NCI-H2107 (cell line): Measurements from ENCODE around the gene CDC6.

Experiments used
- DNase-seq: peaks from one replicate; lab custom pipeline; 2025; lab: John Stamatoyannopoulos, UW

CDC6 gene

DNA sequence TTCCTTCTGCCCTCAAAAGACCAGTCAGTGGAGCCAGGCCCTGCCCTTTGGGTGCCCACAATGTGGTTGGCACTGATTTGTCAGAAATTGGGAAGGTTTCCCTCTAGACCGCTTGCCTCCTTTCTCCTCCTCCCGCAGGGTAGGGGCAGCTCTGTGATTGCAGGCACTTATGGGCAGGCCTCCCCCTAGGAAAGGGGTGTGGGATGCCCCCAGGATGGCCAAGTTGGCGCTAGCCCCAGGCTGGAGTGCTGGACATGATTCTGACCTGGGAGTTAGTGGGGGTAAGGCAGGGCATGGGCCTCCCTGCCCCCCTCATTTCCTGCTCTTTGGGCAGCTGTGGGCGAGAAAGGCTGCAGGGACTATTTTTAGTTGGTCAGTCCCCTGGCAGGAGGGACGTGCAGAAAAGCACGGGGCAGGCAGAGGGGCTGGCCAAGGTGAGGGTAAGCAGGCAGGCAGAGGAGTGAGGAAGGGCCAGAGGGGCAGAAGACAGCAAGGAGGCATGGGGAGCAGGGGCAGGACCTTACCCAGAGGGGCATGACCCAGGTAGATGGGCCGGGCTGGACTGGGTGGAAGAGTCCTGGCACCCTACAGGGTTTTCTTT lies 24.6 kb downstream of the CDC6 start:
- no peak for DNase-seq

DNA sequence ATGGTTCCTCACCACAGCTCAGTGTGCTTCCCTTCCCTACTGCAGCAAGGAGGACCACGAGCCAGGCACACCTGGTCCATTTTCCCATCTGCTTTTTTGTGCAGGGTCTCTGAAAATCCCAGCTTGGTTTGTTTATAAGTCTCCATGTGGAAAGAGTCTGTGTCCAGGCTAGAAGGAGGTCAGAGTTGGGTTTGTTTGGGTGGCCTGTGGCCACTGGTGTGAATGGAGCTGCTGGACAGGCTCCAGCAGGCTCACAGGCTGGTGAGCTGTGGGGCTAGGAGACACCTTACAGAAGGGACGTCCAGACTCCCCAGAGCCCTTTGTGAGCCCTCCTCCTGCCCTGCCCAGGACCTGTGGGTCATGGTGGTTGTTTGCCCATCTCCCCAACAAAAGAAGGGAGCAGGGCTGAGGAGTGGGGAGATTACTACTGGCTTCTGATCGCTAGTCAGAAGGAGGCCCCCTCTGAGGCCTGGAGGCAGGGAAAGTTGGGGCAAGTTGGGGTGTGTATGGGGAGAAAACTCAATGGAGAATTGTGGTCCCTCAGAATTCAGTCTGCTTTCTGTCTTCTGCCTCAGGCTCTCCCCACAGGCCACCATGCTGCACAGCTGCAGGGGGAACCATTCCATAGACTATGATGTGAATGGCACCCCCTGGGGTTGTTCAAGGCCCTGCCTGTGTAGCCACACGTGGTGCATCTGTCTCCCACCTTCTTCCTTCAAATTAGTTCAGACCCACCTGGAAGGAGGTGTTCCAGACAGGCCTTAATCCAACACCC lies 25.4 kb downstream of the CDC6 start:
- DNase-seq = no peak

DNA sequence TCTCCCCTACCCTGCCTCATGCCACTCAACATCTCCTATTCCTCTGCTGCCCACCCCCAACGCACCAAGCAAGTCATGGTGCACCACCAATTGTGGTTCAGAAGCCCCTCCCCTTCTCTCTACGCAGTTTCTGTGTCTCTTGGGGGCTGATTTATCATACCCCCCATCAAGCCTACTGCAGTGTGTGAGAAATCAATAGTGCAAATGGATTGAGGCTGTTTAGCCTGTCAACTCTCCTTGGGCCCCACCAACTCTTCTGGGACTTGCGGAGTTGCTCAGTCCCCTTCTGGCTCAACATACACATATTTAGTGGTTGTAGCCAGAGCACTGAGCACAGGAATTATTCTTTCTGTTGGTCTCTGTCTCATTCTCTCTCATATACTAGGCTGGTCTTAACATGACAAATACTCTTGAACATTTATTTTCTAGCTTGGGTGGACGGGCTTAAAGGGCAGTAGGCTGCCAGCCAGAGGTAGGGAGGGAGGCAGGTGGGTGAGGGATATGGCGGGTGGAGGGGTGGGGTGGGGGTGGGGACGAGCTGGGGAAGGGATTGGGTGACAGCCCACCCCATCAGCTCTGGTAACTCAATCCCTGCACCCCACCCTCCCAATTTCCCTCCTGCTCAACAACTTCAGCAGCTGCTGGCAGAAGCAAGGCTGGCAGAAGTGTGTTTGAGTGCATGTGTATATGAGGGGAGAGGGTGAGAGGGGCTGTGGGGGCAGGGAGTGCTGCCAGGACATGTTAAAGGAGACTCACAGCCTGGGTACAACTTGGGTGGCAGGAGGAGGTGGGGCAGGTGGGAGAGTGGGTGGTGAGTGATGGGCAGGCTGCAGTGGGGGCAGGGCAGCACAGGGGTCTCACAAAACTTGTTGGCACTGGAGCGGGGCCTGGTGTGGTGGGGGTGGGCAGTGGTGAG lies 26.2 kb downstream of the CDC6 start:
- DNase-seq = no peak

DNA sequence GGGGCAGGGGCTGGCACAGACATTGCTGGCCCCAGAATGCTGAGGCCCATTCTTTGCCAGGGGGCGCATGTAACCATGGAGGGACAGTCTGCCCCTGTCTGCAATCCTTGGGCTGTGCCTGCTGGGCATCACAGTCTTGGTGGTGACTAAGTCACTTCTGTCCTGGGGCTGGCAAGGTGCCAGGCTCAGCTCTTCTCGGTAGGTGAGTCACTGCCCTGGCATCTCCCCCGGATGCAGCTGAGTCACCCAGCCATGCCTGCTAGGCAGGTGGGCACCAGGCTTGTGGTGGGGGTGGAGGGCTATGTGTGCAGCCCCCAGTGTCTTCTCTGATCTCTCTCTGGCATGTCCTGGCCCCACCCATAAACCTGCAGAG lies 26.9 kb downstream of the CDC6 start:
- peak; percentile 82 for DNase-seq

DNA sequence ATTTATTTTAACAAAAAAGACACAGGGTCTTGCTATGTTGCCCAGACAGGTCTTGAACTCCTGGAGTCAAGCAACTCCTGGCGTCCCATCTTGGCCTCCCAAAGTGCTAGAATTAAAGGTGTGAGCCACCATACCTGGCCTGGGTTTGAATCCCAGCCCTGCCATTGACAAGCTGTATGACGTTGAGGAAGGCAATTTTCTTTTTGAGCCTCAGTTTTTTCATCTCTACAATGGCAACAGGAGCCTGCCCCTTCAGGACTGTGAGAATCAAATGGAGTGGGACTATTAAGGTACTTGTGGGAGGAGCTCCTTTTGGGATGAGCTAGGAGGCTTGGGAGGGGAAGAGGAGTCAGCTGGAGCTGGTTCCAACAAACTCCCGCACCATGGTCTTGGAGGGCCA lies 27.5 kb downstream of the CDC6 start:
- DNase-seq = no peak

DNA sequence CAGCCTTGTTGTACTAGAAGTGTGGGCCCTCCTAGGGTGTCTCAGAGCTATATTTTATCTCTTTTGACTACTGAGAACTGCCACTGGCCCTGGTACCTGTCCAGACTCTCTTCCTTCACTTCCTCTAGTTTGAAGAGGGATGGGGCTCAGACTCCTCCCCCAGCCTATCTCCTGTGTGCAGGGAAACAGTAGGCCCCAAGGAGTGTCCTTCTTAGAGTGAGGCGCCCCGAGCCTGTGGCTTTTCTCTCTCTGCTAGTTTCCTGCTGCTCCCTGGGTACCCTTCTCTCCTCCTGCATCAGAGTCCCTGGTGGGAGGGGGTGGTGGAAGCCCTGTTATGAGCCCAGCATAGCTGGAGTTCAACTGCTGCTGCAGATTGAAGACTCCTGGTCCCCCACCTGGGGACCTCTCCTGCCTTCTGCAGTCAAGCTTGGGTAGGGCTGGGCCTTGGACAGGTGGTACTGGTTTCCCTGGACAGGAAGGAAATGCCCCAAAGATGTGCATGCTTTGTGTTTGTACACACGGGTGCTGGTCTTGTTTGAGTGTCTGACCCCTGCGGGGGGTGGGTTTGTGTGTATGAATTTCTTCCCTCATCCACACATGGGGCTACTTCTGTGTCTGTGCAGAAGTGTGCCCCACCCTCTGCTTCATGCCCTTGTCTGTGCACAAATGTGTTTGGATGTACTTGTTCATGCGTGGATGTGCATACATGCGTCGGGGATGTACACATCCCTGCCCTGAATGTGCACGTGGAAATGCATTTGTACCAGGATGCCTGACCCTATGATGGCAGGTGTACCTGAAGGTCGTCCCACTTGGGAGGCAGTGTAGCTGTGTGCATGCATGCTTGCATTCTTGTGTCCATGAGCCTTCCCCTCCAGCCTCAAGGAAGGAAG lies 28.2 kb downstream of the CDC6 start:
- DNase-seq = no peak

DNA sequence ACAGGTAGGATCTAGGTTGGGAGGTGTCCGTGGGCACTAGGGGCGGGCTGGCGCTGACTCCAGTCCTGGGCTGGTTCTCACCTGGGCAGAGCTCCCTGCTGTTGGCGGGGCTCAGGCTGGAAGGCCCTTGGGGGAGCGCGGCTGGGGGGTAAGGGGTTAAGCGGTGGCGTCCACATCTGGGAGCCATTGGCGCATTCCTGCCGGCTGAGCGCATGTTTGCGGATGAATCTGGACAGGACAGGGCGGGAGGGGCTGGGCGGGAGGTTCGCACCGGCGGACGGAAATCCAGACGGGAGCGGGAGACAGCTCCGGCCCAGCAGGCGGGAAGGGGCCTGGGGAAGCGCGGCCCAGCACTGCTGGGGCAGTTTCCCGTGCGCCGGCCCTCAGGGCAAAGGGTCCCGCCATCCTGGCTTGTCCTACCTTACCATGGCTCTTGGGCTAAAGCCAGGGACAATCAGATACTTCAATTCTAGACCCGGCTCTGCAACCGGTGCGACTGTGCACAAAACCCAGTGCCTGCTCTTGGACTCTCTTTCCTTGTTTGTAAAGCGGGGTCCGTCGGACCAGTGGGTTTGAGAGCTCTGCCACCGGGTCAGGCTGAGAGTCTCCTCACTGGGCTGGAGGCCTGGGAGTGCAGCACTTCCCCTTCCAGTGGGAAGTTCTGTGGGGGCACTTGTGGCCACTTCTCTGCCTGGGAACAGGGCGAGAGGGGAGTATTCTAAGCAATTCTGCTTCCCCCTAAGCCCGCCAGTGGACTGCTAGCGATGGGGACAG lies 29.1 kb downstream of the CDC6 start:
- DNase-seq = no peak

DNA sequence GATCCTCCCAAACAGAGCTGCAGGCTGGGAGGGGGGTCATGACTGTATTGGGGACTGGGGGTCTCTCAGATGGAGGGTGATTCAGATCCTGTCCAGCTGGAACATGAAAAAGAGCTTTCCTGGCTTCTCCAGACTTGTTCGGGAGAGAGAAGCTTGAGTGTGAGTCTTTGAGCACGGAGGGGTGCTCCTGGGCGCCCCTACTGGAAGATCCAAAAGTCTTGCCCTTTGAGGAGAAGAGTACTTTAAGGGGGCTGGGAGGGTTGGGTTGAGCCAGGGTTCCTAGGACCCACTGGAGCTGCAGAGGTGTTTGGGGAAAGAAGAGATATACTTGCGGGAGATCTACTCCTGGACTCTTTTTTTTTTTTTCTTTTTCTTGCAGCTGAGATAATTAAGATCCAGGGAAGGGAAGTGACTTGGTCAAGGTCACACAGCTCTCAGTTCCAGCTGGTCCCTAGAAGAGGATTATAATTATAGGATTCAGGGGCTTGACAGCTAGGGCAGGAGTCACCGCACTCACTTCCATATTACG lies 29.7 kb downstream of the CDC6 start:
- DNase-seq = no peak

DNA sequence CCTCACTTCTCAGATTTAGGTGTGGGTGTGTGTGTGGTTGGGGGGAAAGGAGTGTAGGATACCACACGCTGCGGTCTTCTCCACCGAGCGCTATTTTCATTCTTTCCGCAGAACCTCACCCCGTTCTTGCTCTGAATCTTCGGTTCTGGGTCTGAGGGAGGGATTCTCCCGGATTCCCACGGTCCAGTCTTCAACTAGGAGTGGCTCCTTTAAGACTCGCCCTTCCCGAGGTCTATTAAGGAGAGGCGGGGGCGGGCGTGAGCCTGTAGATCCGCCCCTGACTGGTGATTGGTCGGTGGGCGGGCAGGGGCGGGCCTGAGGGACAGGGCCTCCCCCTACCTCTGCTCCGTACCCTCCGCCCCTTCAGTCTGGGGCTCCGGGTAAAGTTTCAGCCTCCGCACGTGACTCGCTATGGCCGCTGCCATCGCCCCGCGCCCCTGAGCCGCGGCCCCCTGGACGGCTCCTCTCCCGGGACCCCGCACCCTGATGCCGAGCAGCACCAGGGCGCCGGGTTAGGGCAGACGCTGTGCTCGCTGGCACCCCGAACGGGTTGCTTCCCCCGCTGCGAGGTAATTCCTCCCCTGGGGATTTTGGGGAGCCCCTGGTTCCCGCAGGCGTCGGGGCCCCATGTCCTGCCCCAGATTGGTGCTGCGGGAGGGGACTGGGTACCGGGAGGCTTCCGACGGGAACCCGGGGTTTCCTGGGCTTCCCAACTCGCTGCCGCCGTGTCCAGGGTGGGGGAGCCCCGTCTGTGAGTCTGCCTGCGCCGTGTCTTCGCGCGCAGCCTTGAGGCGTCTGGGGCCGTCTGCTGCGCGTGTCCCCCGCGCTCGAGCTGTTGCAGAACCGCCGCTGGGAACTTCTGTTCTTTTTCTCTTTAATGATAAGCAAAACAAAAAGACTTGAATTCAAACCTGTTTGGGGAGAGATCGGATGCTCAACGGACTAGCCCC lies 30.5 kb downstream of the CDC6 start:
- peak; percentile 71 for DNase-seq

DNA sequence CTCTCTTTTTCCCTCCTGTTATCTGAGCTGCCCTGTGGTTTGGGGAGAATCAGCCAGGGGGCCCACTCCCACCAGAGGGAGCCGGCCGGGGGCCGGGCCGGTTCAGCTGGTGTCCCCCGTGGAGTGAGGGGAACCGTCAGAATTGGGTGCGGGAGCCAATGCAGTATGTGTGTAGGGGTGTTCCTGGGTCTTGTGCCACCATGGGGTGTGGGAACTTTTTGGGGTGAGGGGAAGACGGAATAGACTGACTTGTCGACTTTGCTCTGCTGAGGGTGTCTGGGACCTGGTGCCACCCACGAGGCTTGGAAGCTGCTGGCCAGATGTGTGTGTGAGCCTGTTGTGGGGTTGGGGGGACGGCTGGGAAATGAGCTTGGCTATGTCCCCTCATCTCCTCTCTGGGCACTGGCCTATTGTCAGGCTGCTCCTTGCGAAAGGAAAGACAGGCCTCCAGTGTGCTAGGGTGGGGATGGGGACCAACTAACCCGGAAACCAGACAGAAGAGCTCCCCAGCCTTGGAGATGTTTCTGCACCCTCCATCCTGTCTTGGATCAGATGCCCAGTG lies 31.2 kb downstream of the CDC6 start:
- DNase-seq = no peak

DNA sequence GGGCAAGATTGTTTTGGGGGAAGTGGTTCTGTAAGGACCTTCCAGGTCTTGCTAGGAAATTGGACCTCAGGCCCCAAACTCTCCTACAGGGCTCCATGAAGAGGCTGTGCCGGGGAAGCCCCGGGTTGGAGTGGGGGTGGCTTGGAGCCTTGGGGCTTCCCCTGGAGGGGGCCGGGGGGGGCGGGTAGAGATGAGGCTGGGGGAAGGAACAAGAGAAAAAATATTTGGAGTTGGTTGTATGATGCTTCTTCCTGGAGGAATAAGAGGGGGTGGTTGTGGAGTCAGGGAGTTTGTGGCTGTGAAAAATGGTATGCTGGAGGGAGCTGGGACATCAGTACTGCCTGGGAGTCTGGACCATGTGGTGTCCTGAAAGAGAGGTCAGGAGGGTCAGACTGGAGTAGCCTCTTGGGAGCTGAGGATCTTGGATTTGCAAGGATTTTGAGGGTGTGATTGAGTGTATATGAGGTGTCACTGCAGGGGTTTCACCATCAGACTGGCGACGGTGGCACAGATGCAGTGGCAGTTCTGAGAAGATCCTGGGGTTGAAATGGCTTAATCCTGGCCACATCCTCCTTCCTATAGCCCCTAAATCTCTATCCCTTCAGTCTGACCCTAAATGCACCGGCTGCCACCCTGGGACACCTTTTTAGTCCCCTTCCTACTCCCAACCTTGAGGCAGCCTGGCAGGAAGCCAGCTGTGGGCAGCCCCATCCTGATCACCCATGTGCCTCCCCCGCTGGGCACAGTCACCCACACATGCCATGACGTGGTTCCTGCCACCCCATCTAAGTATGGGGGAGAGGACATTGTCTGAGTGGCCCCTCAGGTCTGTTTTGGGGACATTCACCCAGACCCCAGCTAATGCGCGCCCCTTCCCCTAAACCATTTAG lies 32.2 kb downstream of the CDC6 start:
- no peak for DNase-seq

DNA sequence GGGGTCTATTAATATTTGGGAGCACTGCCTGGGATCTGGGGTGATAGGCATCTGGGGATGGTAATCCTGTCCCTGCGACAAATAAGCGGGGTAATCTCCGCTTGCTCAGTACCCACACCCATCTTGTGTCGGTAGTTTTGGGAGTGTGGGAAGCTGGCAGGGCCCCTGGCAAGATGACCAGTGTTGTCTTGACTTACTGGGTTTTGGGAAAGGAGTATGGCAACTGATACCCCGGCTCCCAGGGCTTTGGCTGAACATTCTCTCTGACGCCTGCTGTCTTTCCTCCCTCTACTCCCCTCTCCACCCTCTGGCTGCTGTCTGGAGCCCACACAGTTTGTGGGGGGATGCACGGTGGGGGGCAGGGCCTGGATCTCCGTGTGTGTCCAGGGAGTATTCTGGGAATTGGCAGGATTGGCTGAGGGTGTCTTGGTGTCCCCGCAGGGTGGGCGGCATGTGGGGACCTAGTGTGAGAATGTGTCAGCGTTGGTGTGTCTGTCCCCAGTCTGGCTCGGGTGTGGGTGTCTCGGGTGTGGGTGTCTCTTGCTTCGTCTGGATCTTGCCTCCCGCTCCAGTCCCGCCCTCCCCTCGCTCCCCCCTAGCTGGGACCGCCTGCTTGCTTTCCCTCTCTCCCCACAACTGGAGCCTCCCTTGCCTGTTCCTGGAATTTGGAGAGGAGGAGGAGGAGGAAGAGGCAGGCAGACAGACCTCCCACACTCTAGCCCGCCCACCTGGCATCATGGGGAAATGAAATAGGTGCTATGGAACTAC lies 33.3 kb downstream of the CDC6 start:
- no peak for DNase-seq

DNA sequence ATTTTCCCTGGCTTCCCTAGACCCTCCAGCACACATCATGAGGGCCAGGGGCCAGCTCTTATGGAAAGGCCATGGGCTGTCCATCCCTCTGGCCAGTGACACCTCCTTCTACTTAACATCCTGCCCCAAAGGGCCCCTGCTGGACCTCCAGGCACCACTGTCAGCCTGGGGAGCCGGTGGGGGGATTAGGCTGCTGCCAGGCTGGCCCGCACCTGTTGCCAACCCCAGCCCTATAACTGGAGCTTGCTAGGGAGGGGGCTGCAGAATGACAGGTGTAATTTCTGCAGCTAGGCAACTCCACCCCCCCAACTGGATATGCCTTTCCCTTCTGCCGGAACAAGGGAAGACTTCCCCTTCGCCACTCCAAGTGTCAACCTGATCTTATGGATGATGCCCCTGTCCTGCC lies 33.8 kb downstream of the CDC6 start:
- DNase-seq = no peak

DNA sequence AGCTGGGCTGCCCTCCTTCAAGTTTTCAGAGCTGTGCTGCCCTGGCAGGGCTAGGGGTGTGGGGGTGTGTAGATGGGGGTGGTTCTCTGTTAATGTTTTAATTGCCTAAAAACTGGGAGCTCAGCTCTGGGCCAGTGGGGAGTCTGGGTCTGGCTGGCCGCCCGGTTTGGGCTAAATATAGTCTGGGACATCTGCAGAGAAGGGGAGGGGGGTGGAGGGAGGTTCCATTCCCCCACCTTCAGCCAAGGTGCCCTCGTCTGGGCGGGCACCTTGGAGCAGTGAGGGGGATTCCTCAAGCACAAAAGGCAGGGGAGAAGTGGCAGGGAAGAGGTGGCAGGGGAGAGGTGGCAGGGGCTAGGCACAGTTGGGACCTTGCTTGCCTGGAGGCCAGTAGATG lies 34.3 kb downstream of the CDC6 start:
- no peak for DNase-seq

DNA sequence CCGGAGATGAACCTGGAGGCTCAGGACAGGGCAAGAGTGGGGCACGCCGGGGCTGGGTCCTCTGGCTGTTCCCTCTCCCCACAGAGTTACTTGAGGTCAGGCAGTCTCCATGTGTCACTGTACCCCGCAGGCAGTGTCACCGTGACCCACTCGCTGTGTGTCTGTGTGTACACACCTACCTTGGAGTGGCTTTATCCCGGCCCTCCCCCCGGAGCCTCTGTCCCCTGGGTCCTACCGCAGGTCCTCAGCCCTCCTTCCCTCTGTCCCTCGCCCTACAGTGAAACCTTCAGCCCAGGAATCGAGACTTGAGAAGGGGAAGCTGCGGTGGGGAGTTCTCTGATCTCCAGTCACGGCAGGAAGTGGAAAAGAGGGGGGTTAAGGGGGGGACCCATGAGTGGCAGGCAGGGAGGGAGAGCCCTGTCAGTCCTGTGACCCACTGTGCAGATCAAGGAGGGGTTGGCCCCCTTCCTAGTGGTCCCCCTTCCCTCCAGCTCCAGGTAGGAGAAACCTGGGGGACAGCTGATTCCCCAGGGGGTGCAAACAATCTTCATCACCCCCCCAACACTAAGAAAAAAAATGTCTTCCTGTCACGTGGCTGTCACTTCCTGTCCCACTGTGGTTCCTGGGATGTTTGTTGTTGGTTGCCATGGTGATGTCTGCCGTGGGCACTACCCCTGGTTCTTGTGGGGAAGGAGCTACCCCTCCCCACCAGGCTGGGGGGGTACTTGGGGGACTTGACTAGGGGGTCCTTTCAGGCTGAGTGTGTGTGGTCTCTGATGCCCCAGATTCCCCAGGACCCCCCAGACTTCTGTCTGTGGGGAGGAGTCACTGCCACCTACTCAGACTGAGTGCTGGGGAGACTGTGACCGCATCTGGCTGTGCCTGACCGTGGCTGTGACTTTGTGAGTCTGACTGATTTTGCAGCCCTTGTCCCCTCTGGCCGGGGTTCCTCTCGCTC lies 35.0 kb downstream of the CDC6 start:
- DNase-seq = no peak
